ENCODE results near the gene NSMCE4A. TPM values are rescaled to one million over a fixed set of nuclear protein-coding genes. Genes with fewer than 3 reads are reported as not detected.
"Not testable (repeated sequence)": the region's sequence is repeated elsewhere in the genome, so short reads cannot be mapped to it uniquely, and the experiment has no call there.

The NSMCE4A gene
- total and polyA plus RNA-seq, 2 of the 4 experiments (the other 2 are of a cell fraction) = 13.4 to 33.2 TPM

GRCh38 chr10:121930268-121931085 is 44.5 kb downstream of the NSMCE4A start:
- H3K23ac ChIP-seq (ENCODE audit: low read depth, low read length); H4K91ac ChIP-seq (ENCODE audit: insufficient read depth, low read depth, low read length); H3K9ac ChIP-seq (ENCODE audit: low read depth, low read length); H3K9me3 ChIP-seq (ENCODE audit: control insufficient read depth, insufficient read depth, low read length); H2BK15ac ChIP-seq (ENCODE audit: low read depth, low read length); H3K27ac ChIP-seq (ENCODE audit: insufficient read depth, low read length); H3K36me3 ChIP-seq (ENCODE audit: control insufficient read depth, insufficient read depth, low read length); H3K4me2 ChIP-seq (ENCODE audit: low read depth, low read length); intact Hi-C loops (cut with micrococcal nuclease); ATAC-seq (ENCODE audit: low read depth); H3K9me1 ChIP-seq (ENCODE audit: insufficient read depth, low read length); H3K4me3 ChIP-seq (ENCODE audit: insufficient read depth, low read depth, low read length); H4K20me1 ChIP-seq (ENCODE audit: insufficient read depth, low read length); H3K4ac ChIP-seq (ENCODE audit: low read depth, low read length); in situ Hi-C loops (cut with MboI; ENCODE audit: low sequenced_read_pairs); dilution Hi-C loops (cut with HindIII; ENCODE audit: low sequenced_read_pairs, unreplicated experiment); H2AK9ac ChIP-seq (replicated peaks; ENCODE audit: low read depth, low read length, poor library complexity); H2BK5ac ChIP-seq (ENCODE audit: low read depth, low read length, poor library complexity, severe bottlenecking); H3K56ac ChIP-seq (ENCODE audit: extremely low read depth, insufficient read depth, low read length); H3K18ac ChIP-seq (ENCODE audit: low read depth, low read length); H2BK120ac ChIP-seq (ENCODE audit: low read depth, low read length); H4K5ac ChIP-seq (ENCODE audit: low read depth, low read length); H2BK20ac ChIP-seq (ENCODE audit: low read depth, low read length); BruUV-seq (replicated peaks); CTCF ChIA-PET; H3K27me3 ChIP-seq (ENCODE audit: control insufficient read depth, insufficient read depth, low read length); H4K8ac ChIP-seq (ENCODE audit: low read depth in 2 of 2, low read length in 2 of 2); DNase-seq; H2AFZ ChIP-seq (replicated peaks; ENCODE audit: low read length, poor library complexity); H3K14ac ChIP-seq (replicated peaks; ENCODE audit: low read depth, low read length); POLR2A ChIA-PET (ENCODE audit: unreplicated experiment); H2AK5ac ChIP-seq (ENCODE audit: low read depth, low read length); H3K4me1 ChIP-seq (ENCODE audit: control insufficient read depth, insufficient read depth, low read length): not testable (repeated sequence)
- WGBS, 2 experiments (ENCODE audit: extremely low coverage in 2 of 2, insufficient read length in 1 of 2) = 100% methylated on average over 2 of the region's 11 CpGs; no CpG with 5 or more reads in 1 of the 2 experiments
- peaks cover 3 to 29% of the 10 kb centered on the region in 2 experiments; a peak in 3 of 4 replicates for H3K79me1 ChIP-seq (ENCODE audit: low read depth in 1 of 2, low read length in 2 of 2)

GRCh38 chr10:121929585-121930267 is 45.3 kb downstream of the NSMCE4A start:
- dilution Hi-C loops (cut with HindIII; ENCODE audit: low sequenced_read_pairs, unreplicated experiment); ATAC-seq (ENCODE audit: low read depth); CTCF ChIA-PET; H2BK20ac ChIP-seq (ENCODE audit: low read depth, low read length); H2AFZ ChIP-seq (replicated peaks; ENCODE audit: low read length, poor library complexity); H2BK5ac ChIP-seq (ENCODE audit: low read depth, low read length, poor library complexity, severe bottlenecking); H2BK15ac ChIP-seq (ENCODE audit: low read depth, low read length); H3K9me1 ChIP-seq (ENCODE audit: insufficient read depth, low read length); H3K27me3 ChIP-seq (ENCODE audit: control insufficient read depth, insufficient read depth, low read length); H3K4me1 ChIP-seq (ENCODE audit: control insufficient read depth, insufficient read depth, low read length); in situ Hi-C loops (cut with MboI; ENCODE audit: low sequenced_read_pairs); BruUV-seq (replicated peaks); H3K4me2 ChIP-seq (ENCODE audit: low read depth, low read length); H3K27ac ChIP-seq (ENCODE audit: insufficient read depth, low read length); H4K91ac ChIP-seq (ENCODE audit: insufficient read depth, low read depth, low read length); H3K56ac ChIP-seq (ENCODE audit: extremely low read depth, insufficient read depth, low read length); H3K9ac ChIP-seq (ENCODE audit: low read depth, low read length); H2AK5ac ChIP-seq (ENCODE audit: low read depth, low read length); H4K5ac ChIP-seq (ENCODE audit: low read depth, low read length); H3K18ac ChIP-seq (ENCODE audit: low read depth, low read length); H4K20me1 ChIP-seq (ENCODE audit: insufficient read depth, low read length); H3K4me3 ChIP-seq (ENCODE audit: insufficient read depth, low read depth, low read length); H3K23ac ChIP-seq (ENCODE audit: low read depth, low read length); H3K14ac ChIP-seq (replicated peaks; ENCODE audit: low read depth, low read length); H2AK9ac ChIP-seq (replicated peaks; ENCODE audit: low read depth, low read length, poor library complexity); DNase-seq; H4K8ac ChIP-seq (ENCODE audit: low read depth in 2 of 2, low read length in 2 of 2); POLR2A ChIA-PET (ENCODE audit: unreplicated experiment); H3K36me3 ChIP-seq (ENCODE audit: control insufficient read depth, insufficient read depth, low read length); H3K4ac ChIP-seq (ENCODE audit: low read depth, low read length); H2BK120ac ChIP-seq (ENCODE audit: low read depth, low read length); H3K9me3 ChIP-seq (ENCODE audit: control insufficient read depth, insufficient read depth, low read length): not testable (repeated sequence)
- 100% methylated on average over 3 of the region's 14 CpGs; no CpG with 5 or more reads in 1 of the 2 experiments for WGBS, 2 experiments (ENCODE audit: extremely low coverage in 2 of 2, insufficient read length in 1 of 2)
- intact Hi-C loops (cut with micrococcal nuclease) = loop anchor here (5.0 to 10.0 kb wide), 2 partner anchors 123 to 335 kb away; no protein-coding TSS in a partner anchor
- peaks cover 6 to 35% of the 10 kb centered on the region in 2 experiments; a peak in 3 of 4 replicates for H3K79me1 ChIP-seq (ENCODE audit: low read depth in 1 of 2, low read length in 2 of 2)

Measured in IMR-90 (cell line).